UCSD-AML1 (cell line): Measurements from ENCODE around the gene NUTM2E.
"Not testable (repeated sequence)": the region's sequence is repeated elsewhere in the genome, so short reads cannot be mapped to it uniquely, and the experiment has no call there.

Experiments used
- DNase-seq: peaks from one replicate; lab custom pipeline; 2025; ENCODE audit not compliant: unreplicated experiment; lab: John Stamatoyannopoulos, UW

Gene NUTM2E

GRCh38 chr10:79826496-79827215 is at the start of gene NUTM2E:
Gene NUTM2E, plus strand, starts transcription at chr10:79826739. Its CDS starts 15,002 bp downstream, at chr10:79841741.
- DNase-seq = peak; percentile 88

GRCh38 chr10:79777997-79778396 is 48.5 kb upstream of the NUTM2E start:
- DNase-seq = not testable (repeated sequence)

DNA sequence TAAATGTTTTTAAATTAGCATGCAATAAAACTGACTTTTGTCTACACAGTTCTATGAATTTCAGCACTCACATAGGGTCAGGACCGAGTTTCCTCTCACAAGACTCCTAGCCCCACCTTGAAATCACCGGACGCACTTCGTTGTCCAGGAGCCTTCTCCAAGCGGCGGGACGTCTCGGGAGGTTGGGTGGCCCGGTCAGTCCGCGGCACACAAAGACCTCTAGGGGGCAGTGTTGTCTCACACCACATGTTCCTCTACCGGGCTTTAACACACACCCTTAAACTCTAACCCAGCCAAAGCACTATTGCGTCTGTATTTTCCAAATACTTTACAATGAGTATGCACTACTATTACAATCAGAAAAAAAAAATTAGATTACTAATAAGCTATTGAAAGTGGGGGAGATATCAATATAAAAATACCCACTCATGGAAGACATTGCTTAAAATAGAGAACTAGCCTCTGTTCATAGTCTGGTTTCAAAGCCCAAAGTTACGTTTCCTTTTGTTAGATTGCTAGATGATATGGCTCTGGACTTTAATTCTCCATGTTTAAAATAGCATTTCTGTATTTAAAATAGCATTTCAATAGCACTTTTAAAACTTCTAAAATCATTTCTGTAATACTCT is 47.1 kb upstream of the NUTM2E start:
- peak; percentile 73 for DNase-seq

DNA sequence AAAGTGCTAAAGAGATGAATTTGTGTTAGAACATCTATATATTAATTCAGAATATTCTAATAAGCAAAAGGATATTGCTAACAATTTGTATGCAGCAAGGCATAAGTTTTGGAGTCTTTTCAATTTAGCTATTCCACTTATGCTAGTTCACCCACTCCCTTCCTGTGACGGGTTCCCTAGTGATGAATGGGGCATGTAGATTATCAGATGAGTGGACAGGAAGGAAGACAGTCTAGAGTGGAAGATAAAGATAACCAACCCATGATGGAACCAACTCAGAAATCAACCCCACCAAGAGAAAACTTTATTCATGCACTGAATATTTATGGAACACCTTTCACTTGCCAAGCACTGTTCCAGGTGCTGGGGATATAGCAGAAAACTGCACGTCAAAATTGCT is 46.5 kb upstream of the NUTM2E start:
- DNase-seq = not testable (repeated sequence)

DNA sequence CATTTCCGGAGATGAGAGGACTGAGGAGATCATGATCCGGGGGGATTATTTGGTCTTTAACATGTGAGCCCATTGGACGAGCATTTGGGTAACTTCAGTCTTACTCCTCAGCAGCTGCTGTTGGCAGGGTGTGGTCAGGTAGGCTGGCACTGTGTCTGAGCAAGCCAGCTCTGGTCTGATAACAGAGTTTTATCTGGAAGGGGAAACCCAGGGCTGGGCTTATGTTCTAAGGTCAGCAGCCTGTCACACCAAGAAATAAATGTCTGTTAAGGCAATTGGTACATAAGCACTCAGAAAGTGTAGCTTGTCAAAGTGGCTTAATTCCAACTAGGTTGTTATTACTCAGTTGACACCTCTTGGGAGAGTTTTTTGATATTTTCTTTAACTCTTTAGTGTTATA is 45.0 kb upstream of the NUTM2E start:
- DNase-seq = not testable (repeated sequence)

GRCh38 chr10:79787455-79787952 is 39.0 kb upstream of the NUTM2E start:
- DNase-seq = not testable (repeated sequence)

DNA sequence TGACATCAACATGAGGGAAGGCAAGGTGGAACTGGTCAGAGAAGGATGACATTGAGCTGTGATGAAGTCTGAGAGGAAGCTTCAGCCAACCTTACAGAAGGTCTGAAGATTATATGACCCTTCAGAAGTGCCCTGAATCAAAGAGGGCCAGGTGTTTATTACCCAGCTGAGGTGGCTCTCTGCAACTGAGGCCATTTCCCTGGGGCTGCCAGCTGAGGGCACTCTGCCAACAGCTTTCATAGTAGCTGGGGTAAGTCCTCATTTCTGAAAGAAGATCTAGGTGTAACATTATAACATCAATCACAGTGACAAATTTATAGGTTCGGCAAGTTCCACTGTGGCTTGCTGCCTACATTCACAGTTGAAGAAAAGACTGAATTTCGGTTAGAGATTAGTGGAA is 37.2 kb upstream of the NUTM2E start:
- not testable (repeated sequence) for DNase-seq

DNA sequence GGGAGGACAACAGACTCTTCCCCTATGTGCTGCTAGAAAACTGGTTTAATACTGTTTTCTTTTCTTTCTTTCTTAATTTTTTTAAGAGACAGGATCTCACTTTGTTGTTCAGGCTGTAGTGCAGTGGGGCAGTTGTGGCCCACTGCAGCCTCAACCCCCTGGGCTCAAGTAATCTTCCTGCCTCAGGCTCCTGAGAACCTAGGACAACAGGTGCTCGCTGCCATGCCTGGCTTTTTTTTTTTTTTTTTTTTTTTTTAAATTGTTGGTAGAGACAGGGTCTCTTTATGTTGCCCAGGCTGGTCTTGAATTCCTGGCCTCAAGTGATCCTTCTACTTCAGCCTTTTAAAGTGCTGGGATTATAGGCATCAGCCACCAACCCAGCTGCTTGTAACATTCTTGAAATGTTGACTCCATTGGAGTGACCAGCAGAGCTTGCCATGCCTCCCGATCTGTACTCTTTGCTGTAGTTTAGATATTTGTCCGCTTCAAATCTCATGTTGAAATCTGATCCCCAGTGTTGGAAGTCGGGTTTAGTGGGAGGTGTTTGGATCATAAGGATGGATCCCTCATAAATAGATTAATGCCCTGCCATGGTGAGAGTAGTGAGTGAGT is 34.5 kb upstream of the NUTM2E start:
- DNase-seq = not testable (repeated sequence)

- DNase-seq = not testable (repeated sequence)
Measured at GRCh38 chr10:79799337-79799736, 27.2 kb upstream of the NUTM2E start.

GRCh38 chr10:79805857-79806256 is 20.7 kb upstream of the NUTM2E start:
- not testable (repeated sequence) for DNase-seq

- DNase-seq = not testable (repeated sequence)
Measured at GRCh38 chr10:79811895-79812294, 14.6 kb upstream of the NUTM2E start.

- not testable (repeated sequence) for DNase-seq
Measured at GRCh38 chr10:79816290-79816689, 10.2 kb upstream of the NUTM2E start.

DNA sequence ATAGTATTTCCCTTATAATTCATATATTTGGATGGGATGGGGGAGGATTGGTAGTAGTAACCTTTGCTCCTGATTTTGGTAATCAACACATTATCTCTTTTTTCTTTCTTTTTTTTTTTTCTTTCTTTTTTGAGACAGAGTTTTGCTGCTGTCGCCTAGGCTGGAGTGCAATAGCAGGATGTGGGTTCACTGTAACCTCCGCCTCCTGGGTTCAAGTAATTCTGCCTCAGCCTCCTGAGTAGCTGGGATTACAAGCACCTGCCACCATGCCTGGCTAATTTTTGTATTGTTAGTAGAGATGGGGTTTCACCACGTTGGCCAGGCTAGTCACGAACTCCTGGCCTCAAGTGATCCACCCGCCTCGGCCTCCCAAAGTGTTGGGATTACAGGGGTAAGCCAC is 3.2 kb upstream of the NUTM2E start:
- not testable (repeated sequence) for DNase-seq

DNA sequence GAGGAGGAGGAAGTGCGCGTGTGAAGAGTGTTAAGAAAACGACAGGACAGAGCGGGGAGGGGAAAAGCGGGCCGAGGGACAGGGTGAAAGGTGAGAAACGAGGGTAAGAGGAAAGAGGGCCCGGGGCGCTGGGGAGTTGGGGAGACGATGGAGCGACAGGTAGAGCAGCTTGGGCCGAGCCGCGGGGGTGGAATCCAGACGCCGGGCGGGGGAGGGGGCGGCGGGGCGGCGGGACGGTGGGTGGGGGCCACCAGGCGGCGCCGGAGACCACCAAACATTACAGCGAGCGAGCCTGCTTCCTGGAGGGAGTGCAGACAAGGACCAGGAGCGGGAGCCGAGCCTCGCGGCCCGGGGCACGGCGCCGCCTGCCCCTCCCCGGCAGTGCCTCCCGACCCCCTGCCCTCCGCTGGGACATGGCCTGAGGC is 940 bp upstream of the NUTM2E start:
- not testable (repeated sequence) for DNase-seq

DNA sequence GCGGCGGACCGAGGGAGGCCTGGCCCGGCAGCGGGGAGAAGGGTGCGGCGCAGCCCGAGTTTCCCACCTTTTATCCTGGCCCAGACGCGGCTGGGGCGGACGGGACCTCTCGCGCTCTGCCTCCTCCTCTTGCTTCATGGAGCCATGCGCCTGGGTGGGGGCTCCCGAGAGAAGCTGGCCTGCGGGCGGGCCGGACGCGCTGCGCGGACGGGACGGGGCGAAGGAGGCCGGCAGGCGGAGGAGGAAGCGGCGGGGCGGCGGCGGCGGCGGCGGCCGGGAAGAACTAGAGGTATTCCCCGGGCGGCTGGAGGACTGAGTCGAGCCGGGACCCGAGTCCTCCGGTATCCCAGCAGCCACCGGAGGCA is 426 bp upstream of the NUTM2E start:
- DNase-seq = not testable (repeated sequence)

GRCh38 chr10:79833833-79834232 is 7.3 kb downstream of the NUTM2E start:
- not testable (repeated sequence) for DNase-seq

DNA sequence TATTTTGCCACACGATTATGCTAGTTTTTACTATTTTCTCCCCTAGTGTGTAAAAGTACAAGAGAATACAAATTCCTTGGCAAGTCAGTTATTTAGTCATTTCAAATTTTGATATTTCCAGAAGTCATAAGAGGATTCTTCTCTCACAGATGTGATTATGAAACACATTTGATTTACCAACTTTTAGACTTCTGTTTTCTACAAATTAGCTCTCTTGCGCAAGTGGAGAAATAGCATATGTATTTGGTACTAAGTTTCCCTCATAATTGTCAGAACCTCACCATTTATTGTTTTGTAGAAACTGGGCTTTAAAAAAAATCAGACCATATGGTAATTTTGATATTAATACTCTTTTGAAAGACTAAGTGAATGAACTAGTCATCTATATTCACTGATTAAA is 9.4 kb downstream of the NUTM2E start:
- DNase-seq = not testable (repeated sequence)

- not testable (repeated sequence) for DNase-seq
Measured at GRCh38 chr10:79836891-79837290, 10.4 kb downstream of the NUTM2E start.

- not testable (repeated sequence) for DNase-seq
Measured at GRCh38 chr10:79838441-79838840, 11.9 kb downstream of the NUTM2E start.

DNA sequence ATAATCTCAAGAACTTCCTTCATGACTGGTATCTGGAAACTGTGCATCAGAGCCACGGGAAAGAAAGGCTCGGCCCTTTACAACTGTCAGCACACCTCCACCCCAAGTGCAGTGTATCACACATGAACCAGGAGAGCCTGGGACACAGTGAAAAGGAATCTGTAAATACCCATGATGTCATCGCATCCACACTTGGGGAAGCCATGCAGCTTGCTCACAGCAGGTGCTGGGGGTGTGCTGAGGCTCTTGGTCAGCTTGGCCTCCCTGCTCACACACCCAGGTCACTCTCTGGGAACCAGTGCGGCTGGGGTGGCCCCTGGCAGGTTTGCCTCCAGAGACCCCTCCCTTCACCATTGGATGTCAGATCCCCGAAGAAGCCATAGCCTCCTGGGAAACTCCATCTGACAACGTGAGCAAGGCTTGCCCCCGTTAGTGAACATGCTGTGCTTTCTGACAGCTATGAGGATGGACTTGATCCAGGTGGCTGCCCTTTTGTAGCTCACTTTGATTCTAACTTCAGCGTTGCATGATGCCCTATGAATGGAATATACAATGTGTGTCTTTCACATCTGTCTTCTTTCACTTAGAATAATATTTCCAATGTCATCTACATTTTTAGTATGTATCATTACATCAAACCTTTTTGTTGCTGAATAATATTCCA is 26.8 kb downstream of the NUTM2E start:
- DNase-seq = not testable (repeated sequence)

GRCh38 chr10:79862269-79862668 is 35.7 kb downstream of the NUTM2E start:
- DNase-seq = not testable (repeated sequence)
